ENCODE results near the gene BCL2L2.

The BCL2L2 gene

GRCh38 chr14:23355871-23356435 lies 49.3 kb downstream of the BCL2L2 start:
- no peak for DNase-seq

GRCh38 chr14:23356662-23357061 lies 50.0 kb downstream of the BCL2L2 start:
- DNase-seq = no peak

GRCh38 chr14:23357261-23357660 lies 50.6 kb downstream of the BCL2L2 start:
- DNase-seq = no peak

GRCh38 chr14:23358042-23358441 lies 51.4 kb downstream of the BCL2L2 start:
- no peak for DNase-seq

- DNase-seq = no peak
Measured at GRCh38 chr14:23358553-23359166, 52.0 kb downstream of the BCL2L2 start.

GRCh38 chr14:23359167-23359626 lies 52.6 kb downstream of the BCL2L2 start:
- DNase-seq = no peak

GRCh38 chr14:23359722-23360447 lies 53.3 kb downstream of the BCL2L2 start:
- no peak for DNase-seq

GRCh38 chr14:23360496-23360895 lies 53.9 kb downstream of the BCL2L2 start:
- peak in 10 of 14 donors; percentile 17 to 78 (median 54) for DNase-seq

- DNase-seq = peak in 6 of 14 donors; percentile 23 to 65 (median 40)
Measured at GRCh38 chr14:23361320-23361719, 54.7 kb downstream of the BCL2L2 start.
